Measurements from ENCODE around the gene NKX1-2.

- TF ChIP-seq EP300 (IDR thresholded peaks at IDR 0.05) (no peak), CTCF (IDR thresholded peaks at IDR 0.05) (no peak), POLR2AphosphoS5 (IDR thresholded peaks at IDR 0.05) (no peak)
These were observed 9.1 kb upstream of the NKX1-2 start for GRCh38 chr10:124458889-124459288.

Data from upper lobe of left lung (tissue), 4 donors.